Measurements from ENCODE around the gene RNF212B.
A peak's percentile ranks its signal among the peaks of the same experiment; 100 is the strongest.

RNF212B gene

DNA sequence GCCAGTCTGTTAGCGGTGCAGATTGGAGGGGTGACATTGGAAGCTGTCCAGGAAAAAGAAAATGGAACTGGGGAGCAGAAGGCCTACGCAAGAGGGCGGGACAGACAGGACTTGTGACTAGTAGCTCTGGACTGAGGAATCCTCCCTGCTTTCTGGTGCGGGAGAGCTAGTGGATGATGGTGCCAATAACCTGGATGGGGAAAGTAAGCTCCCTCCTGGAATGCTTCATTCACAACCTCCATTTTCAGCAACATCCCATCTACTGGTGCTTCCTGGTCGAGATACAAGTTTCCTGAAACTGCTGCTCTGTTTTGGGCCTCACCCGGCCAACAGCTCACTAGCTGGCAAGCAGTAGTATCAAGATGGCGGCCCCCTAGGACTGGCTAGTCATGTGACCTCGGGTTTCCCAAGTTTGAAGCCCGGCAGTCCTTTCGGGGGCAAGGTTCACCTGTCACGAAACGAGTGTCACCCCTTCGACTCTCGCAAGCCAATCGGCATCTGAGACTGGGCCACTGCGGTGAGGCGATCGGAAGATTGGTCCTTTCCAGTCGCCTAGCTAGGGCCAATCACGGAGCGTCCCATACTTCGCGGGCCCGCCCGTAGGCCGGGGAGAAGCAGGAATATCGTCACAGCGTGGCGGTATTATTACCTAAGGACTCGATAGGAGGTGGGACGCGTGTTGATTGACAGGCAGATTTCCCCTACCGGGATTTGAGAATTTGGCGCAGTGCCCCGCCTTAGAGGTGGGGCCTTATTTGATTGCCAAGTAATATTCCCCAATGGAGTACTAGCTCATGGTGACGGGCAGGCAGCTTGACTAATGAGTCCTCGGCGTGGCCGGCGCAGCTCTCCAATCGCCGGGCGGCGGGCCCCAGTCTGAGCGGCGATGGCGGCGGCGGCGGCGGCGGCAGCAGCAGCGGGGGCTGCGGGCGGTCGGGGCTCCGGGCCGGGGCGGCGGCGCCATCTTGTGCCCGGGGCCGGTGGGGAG lies 83.1 kb downstream of the RNF212B start, which contains the start of gene PABPN1:
PABPN1 (plus strand) TSS at position 874 of the 988 bp plus-strand sequence; CDS start at position 887, 13 bp downstream.
- peak; percentile 92 for DNase-seq (ENCODE audit: low read depth)

DNA sequence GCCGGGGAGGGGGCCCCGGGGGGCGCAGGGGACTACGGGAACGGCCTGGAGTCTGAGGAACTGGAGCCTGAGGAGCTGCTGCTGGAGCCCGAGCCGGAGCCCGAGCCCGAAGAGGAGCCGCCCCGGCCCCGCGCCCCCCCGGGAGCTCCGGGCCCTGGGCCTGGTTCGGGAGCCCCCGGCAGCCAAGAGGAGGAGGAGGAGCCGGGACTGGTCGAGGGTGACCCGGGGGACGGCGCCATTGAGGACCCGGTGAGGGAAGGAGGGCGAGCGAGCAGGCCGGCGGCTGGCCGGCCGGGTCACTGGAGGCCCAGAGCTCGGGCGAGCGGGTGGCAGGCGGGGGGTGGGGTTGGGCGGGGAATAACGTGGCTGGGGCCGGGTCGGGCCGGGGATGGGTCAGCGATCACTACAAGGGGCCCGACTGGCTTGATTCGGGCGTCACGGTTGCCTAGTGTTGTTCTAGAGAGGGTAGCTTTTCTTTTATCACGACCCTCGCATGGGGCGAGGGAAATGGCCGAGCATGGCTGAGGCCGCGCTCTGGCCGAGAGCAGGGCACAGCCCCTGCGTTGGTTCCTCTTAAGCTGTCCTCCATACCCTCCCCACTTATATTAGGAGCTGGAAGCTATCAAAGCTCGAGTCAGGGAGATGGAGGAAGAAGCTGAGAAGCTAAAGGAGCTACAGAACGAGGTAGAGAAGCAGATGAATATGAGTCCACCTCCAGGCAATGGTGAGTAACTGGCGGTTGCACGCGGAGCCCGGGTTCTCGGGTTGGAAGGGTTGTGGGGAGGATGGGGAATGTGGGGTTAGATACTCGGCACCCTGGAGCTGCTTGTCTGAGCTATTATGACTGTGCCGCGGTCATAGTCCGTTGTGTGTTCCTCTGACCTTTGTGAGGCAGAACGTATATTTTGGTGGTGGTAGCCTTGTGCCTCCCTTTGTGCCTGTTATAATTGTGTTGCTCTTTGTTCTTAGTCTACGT lies 84.1 kb downstream of the RNF212B start:
- DNase-seq (ENCODE audit: low read depth) = no peak

Data from stimulated activated CD8-positive, alpha-beta memory T cell treated with anti-CD3 and anti-CD28 coated beads, Interleukin-15, amount 100 ng/mL, for 1 hour (primary cell).